A549 treated with AZD9567 at 1 μM for 4 hours (cell line): ENCODE data around the gene KDM6B. TPM values are rescaled to one million over a fixed set of nuclear protein-coding genes. Genes with fewer than 3 reads are reported as not detected.

Source experiments
- total RNA-seq: library from RNA; stranded (reverse); fragments of 200-300 nt; extraction: Qiagen RNA extraction; gene quantifications from 5 replicates; pipeline ENCODE4 v1.2.3, GENCODE V29; 2022; ENCODE audit not compliant: insufficient read depth

KDM6B gene, protein sequence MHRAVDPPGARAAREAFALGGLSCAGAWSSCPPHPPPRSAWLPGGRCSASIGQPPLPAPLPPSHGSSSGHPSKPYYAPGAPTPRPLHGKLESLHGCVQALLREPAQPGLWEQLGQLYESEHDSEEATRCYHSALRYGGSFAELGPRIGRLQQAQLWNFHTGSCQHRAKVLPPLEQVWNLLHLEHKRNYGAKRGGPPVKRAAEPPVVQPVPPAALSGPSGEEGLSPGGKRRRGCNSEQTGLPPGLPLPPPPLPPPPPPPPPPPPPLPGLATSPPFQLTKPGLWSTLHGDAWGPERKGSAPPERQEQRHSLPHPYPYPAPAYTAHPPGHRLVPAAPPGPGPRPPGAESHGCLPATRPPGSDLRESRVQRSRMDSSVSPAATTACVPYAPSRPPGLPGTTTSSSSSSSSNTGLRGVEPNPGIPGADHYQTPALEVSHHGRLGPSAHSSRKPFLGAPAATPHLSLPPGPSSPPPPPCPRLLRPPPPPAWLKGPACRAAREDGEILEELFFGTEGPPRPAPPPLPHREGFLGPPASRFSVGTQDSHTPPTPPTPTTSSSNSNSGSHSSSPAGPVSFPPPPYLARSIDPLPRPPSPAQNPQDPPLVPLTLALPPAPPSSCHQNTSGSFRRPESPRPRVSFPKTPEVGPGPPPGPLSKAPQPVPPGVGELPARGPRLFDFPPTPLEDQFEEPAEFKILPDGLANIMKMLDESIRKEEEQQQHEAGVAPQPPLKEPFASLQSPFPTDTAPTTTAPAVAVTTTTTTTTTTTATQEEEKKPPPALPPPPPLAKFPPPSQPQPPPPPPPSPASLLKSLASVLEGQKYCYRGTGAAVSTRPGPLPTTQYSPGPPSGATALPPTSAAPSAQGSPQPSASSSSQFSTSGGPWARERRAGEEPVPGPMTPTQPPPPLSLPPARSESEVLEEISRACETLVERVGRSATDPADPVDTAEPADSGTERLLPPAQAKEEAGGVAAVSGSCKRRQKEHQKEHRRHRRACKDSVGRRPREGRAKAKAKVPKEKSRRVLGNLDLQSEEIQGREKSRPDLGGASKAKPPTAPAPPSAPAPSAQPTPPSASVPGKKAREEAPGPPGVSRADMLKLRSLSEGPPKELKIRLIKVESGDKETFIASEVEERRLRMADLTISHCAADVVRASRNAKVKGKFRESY (N-terminal part only)
- 6.7 to 19.5 TPM (median 13.5 TPM) in 5 replicates for total RNA-seq

DNA sequence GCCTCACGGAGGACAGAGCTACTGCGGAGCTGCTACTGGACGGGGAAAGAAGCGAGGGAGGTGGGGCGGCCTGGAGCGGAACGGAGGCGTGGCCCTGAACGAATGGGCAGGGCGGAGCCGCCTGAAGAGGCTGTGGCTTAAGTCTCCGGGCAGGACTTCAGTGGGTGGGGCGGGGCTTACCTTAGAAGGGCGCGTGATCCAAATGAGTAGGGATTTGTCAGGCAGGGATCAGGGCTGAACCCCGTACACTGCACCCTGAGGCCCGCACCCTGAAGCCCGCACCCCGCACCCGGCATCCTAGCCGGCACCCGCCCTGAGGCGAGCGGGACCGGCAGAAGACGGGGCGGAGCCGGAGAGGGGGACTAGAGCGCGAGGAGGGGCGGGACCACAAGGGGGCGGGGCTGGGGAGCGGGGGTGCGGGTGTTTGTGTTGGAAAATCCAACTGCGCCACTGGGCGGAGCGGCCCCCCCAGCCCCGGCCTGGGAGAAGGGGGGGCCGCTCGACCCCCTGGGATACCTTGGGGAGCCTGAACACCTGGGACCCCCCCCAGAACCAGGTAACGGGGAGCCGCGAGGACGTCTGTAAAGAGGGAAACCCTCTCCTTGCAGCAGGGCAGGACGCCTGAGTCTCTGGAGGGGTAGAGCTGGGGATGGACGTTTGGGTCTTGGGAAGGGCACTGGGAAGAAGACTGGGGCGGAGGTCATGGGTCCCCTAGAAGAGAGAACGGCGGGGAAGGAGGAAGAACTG lies at the start of gene KDM6B:
Gene KDM6B (plus strand): TSS at position 423 of the 747 bp plus-strand sequence. CDS start 11,338 bp downstream, outside the sequence.

DNA sequence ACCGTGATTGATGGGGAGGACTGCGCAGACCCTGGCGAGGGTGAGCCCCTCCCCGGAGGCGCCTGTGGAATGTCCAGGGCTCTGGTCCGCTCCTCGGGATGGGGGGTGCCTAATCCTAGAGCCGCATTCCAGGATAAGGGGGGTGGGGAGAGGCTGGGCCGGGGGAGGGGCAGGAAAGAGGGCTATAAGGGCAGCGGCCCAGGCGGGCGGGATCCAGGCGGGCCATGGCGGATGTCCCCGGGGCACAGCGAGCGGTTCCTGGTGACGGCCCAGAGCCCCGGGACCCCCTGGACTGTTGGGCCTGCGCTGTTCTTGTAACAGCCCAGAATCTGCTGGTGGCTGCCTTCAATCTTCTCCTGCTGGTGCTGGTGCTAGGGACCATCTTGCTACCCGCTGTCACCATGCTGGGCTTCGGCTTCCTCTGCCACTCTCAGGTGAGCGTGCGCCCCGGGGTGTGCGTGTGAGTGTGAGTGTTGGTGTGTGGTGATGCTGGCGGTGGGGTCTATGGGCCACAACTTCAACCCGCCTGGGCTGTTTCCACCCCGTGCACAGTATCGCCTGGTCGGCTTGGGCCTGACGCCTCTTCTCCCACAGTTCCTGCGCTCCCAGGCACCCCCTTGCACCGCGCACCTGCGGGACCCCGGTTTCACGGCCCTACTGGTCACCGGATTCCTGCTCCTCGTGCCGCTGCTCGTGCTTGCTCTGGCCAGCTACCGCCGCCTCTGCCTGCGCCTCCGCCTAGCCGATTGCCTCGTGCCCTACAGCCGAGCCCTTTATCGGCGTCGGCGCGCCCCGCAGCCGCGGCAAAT lies 21.0 kb downstream of the KDM6B start, which contains the start of gene TMEM88:
Gene TMEM88 (plus strand): TSS at position 216 of the 809 bp plus-strand sequence. CDS start 9 bp downstream, at position 225.

DNA sequence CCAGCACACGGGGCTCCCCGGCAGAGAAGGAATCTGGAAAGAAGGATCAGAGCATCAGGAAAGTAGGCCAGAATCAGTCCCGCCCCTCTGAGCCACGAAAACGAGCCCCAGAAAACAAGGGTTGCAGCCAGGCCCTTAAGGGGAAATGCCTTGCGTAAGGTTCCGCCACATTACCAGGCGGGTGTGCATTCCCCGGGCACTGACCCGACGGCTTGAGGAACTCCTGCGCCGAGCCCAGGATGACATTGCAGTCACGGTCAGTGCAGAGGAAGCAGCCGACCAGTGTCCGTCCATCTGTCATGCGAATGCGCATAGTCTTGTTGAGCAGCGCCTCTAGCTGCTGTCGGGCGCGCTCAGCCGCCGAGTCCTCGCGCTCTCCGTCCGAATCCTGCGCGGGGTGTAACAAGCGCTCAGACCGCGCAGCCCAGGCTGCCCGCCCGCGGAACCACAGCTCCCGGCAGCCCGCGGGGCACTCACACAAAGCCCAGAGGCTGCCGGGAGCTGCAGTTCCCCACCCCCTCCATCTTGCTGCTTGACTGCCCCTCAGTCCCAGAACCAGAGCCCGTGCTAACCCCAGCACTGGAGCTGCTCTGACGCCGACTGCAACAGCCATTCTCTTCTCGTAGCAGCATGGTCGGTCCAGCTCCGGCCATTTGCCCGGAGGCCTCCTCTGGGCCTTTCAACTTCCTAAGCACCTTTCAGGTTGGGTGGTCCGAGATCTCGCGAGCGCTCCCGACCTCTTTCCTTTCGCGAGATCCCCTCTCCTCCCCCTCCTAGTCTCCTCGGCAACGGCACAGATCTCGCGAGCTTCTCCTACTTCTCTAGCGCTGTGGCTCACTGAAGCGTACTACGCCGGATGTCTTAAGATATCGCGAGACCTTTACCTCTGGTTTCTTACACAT lies 23.0 kb downstream of the KDM6B start, which contains the start of gene NAA38:
Gene NAA38 (minus strand): TSS at position 749 of the 902 bp plus-strand sequence. CDS start 96 bp downstream, at position 653.

DNA sequence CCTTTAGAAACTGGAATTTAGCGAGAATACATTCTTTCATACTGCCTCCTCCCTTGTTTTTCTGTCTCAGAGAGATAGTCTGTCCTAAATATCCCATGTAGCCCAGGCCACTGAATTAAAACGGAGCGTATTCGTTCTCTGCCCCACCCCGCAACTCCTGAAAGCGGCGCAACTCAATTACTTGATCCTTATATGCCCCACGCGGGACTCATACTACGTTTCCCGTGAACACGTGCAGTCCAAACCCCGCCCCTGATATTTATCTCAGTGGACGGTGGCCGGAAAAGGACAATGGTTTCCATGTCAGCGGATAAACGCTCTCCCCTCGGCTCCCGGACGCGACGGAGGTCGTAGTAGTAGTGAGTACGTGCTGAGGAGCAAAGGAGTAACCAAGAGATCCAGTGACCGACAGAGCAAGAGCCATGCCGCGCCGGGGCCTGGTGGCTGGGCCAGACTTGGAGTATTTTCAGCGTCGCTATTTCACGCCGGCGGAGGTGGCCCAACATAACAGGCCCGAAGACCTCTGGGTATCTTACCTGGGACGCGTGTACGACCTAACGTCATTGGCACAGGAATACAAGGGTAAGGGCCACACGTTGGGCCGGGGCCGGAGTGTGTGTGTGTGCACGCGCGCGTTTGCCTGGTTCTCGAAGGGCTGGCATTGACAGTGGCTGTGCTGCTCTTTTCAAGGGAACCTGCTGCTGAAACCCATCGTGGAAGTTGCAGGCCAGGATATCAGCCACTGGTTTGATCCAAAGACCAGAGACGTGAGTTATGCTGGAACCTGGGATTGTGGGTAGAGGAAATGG lies 23.9 kb downstream of the KDM6B start, which contains the start of gene CYB5D1:
Gene CYB5D1 (plus strand): TSS at position 291 of the 809 bp plus-strand sequence. CDS start 132 bp downstream, at position 423.

Other genes with a start within 250 kb of the KDM6B start
- gene SOX15, start 244.1 kb upstream of the KDM6B start, total RNA-seq = 0.17 to 0.42 TPM (median 0.28 TPM) in 4 of 5 replicates, not detected in the other
- 59.1 to 61.9 TPM (median 61.2 TPM) in 5 replicates for gene FXR2, start 219.3 kb upstream of the KDM6B start, total RNA-seq
- 51.0 to 90.6 TPM (median 82.1 TPM) in 5 replicates for gene SAT2, start 206.4 kb upstream of the KDM6B start, total RNA-seq
- 0.47 to 1.00 TPM (median 0.70 TPM) in 4 of 5 replicates, not detected in the other for gene SHBG, start 204.1 kb upstream of the KDM6B start, total RNA-seq
- 0.19 to 0.26 TPM (median 0.24 TPM) in 4 of 5 replicates, not detected in the other for gene ATP1B2, start 183.3 kb upstream of the KDM6B start, total RNA-seq
- 42.8 to 46.9 TPM (median 44.9 TPM) in 5 replicates for gene TP53, start 146.7 kb upstream of the KDM6B start, total RNA-seq
- gene WRAP53, start 145.7 kb upstream of the KDM6B start, total RNA-seq = 39.9 to 45.3 TPM (median 43.7 TPM) in 5 replicates
- 1.1 to 2.2 TPM (median 1.3 TPM) in 5 replicates for gene EFNB3, start 129.0 kb upstream of the KDM6B start, total RNA-seq
- gene DNAH2, start 116.5 kb upstream of the KDM6B start, total RNA-seq = 0.03 to 0.10 TPM (median 0.05 TPM) in 3 of 5 replicates, not detected in the others
- 0.79 to 1.4 TPM (median 1.2 TPM) in 4 of 5 replicates, not detected in the other for gene TMEM88, start 20.8 kb downstream of the KDM6B start, total RNA-seq
- gene NAA38, start 23.3 kb downstream of the KDM6B start, total RNA-seq = 115 to 231 TPM (median 227 TPM) in 5 replicates
- gene CYB5D1, start 23.8 kb downstream of the KDM6B start, total RNA-seq = 17.6 to 22.9 TPM (median 19.7 TPM) in 5 replicates
- 50.7 to 58.1 TPM (median 56.6 TPM) in 5 replicates for gene CHD3, start 54.6 kb downstream of the KDM6B start, total RNA-seq
- gene RNF227, start 82.1 kb downstream of the KDM6B start, total RNA-seq = 1.2 to 2.1 TPM (median 1.4 TPM) in 5 replicates
- 2.3 to 2.9 TPM (median 2.4 TPM) in 4 of 5 replicates, not detected in the other for gene KCNAB3, start 95.6 kb downstream of the KDM6B start, total RNA-seq
- 305 to 400 TPM (median 319 TPM) in 5 replicates for gene TRAPPC1, start 97.7 kb downstream of the KDM6B start, total RNA-seq
- 18.2 to 49.4 TPM (median 43.5 TPM) in 5 replicates for gene CNTROB, start 98.0 kb downstream of the KDM6B start, total RNA-seq
- gene GUCY2D, start 168.4 kb downstream of the KDM6B start, total RNA-seq = 0.09 to 0.26 TPM (median 0.14 TPM) in 3 of 5 replicates, not detected in the others
- gene ALOX15B, start 204.8 kb downstream of the KDM6B start, total RNA-seq = 0.03 to 0.12 TPM (median 0.10 TPM) in 4 of 5 replicates, not detected in the other